Cardiac muscle cell (in vitro differentiated cells and primary cell): ENCODE data around the gene TSPAN11. TPM values are rescaled to one million over a fixed set of nuclear protein-coding genes. Genes with fewer than 3 reads are reported as not detected.

Experiments
- DNase-seq, 2 donors: peaks; one replicate each; pipeline versions ENCODE4 v3.0.0 to v3.0.0-alpha.2; 2010 to 2017; ENCODE audit warnings: low read depth in 1 of 2, low spot score in 1 of 2
- H3K27ac ChIP-seq: fragments of 200-600 bp; sonication (generic); 2 replicates; pipeline ENCODE4 v1.5.1; 2016
- H3K27me3 ChIP-seq: fragments of 200-600 bp; sonication (generic); 2 replicates; pipeline ENCODE4 v1.6.0; 2016; ENCODE audit warnings: control low read depth
- H3K36me3 ChIP-seq: fragments of 200-600 bp; sonication (generic); 2 replicates; pipeline ENCODE4 v1.5.1; 2016; ENCODE audit warnings: control low read depth
- H3K4me1 ChIP-seq: fragments of 200-600 bp; sonication (generic); 2 replicates; pipeline ENCODE4 v1.8.1; 2017; ENCODE audit warnings: low read depth, mild to moderate bottlenecking, mixed run types
- H3K4me3 ChIP-seq: fragments of 200-600 bp; sonication (generic); 2 replicates; pipeline ENCODE4 v1.5.1; 2016; ENCODE audit warnings: mild to moderate bottlenecking
- H3K9me3 ChIP-seq: fragments of 200-600 bp; sonication (generic); 2 replicates; pipeline ENCODE4 v1.5.1; 2017; ENCODE audit warnings: low read depth, mild to moderate bottlenecking, control low read depth
- polyA plus RNA-seq: library from polyadenylated mRNA; unstranded; fragments of >200 nt; fragmentation: Nextera tagmentation; extraction: Ambion mirVana; gene quantifications from 2 replicates; pipeline ENCODE4 v1.2.1, GENCODE V29; 2016
- total RNA-seq: library from RNA; depleted of rRNA; stranded (reverse); fragments of >200 nt; gene quantifications from 2 replicates; pipeline ENCODE4 v1.2.3, GENCODE V29; 2016
- TF ChIP-seq, protein P1 (sequence below): IDR thresholded peaks from 2 replicates; pipeline ENCODE4 v1.5.1; 2012; ENCODE audit warnings: low read depth, mild to moderate bottlenecking, low read length

Gene TSPAN11
- total and polyA plus RNA-seq, 2 experiments from 2014 or later, result 11.1 to 26.1 TPM

GRCh38 chr12:31005944-31006361 is 79.4 kb downstream of the TSPAN11 start:
- Histone ChIP-seq H3K36me3 (no peaks in the 10 kb centered on the region), H3K4me3 (no peak overlapping the region), H3K4me1 (no peaks in the 10 kb centered on the region), H3K9me3 (no peaks in the 10 kb centered on the region), H3K27ac (no peak overlapping the region), H3K27me3 (no peaks in the 10 kb centered on the region)
- TF ChIP-seq, protein P1, sequence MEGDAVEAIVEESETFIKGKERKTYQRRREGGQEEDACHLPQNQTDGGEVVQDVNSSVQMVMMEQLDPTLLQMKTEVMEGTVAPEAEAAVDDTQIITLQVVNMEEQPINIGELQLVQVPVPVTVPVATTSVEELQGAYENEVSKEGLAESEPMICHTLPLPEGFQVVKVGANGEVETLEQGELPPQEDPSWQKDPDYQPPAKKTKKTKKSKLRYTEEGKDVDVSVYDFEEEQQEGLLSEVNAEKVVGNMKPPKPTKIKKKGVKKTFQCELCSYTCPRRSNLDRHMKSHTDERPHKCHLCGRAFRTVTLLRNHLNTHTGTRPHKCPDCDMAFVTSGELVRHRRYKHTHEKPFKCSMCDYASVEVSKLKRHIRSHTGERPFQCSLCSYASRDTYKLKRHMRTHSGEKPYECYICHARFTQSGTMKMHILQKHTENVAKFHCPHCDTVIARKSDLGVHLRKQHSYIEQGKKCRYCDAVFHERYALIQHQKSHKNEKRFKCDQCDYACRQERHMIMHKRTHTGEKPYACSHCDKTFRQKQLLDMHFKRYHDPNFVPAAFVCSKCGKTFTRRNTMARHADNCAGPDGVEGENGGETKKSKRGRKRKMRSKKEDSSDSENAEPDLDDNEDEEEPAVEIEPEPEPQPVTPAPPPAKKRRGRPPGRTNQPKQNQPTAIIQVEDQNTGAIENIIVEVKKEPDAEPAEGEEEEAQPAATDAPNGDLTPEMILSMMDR, result no peak
- peak in 1 of 2 donors; percentile 52 for DNase-seq

GRCh38 chr12:31006416-31007152 is 80.0 kb downstream of the TSPAN11 start:
- Histone ChIP-seq H3K4me1 (no peaks in the 10 kb centered on the region), H3K9me3 (no peaks in the 10 kb centered on the region), H3K27ac (no peak overlapping the region), H3K4me3 (no peak overlapping the region), H3K36me3 (no peaks in the 10 kb centered on the region), H3K27me3 (no peaks in the 10 kb centered on the region)
- DNase-seq, result no peak
- TF ChIP-seq, protein P1, result no peak

- no peak for DNase-seq
Observed at GRCh38 chr12:31007153-31007495, 80.6 kb downstream of the TSPAN11 start.

GRCh38 chr12:31007636-31008175 is 81.2 kb downstream of the TSPAN11 start:
- Histone ChIP-seq H3K9me3 (no peaks in the 10 kb centered on the region), H3K36me3 (no peaks in the 10 kb centered on the region), H3K4me3 (no peak overlapping the region), H3K27me3 (no peaks in the 10 kb centered on the region), H3K27ac (no peak overlapping the region), H3K4me1 (no peaks in the 10 kb centered on the region)
- DNase-seq, result no peak
- TF ChIP-seq, protein P1, result no peak

More at GRCh38 chr12:31007153-31007495, 80.6 kb downstream of the TSPAN11 start:
- TF ChIP-seq, protein P1, result no peak
- no peaks in the 10 kb centered on the region for H3K9me3 ChIP-seq
- no peak overlapping the region for H3K4me3 ChIP-seq
- no peaks in the 10 kb centered on the region for H3K36me3 ChIP-seq
- no peaks in the 10 kb centered on the region for H3K27me3 ChIP-seq
- H3K4me1 ChIP-seq, result no peaks in the 10 kb centered on the region
- no peak overlapping the region for H3K27ac ChIP-seq

- TF ChIP-seq, protein P1, result no peak
- Histone ChIP-seq H3K36me3 (no peaks in the 10 kb centered on the region), H3K27me3 (no peaks in the 10 kb centered on the region), H3K27ac (no peak overlapping the region), H3K4me1 (no peaks in the 10 kb centered on the region), H3K9me3 (no peaks in the 10 kb centered on the region), H3K4me3 (no peak overlapping the region)
- no peak for DNase-seq
Observed at GRCh38 chr12:31008241-31008761, 81.8 kb downstream of the TSPAN11 start.
